ENCODE results near the gene CPB1. TPM values are rescaled to one million over a fixed set of nuclear protein-coding genes. Genes with fewer than 3 reads are reported as not detected.

Gene CPB1
- total RNA-seq, 1 donor from 2014 or later: 0.21 TPM

GRCh38 chr3:148861277-148861869 lies 33.8 kb downstream of the CPB1 start:
- Histone ChIP-seq H3K27me3 (no peaks in the 10 kb centered on the region), H3K4me1 (no peaks in the 10 kb centered on the region), H3K4me3 (no peak overlapping the region), H3K9me3 (no peaks in the 10 kb centered on the region), H3K27ac (no peak overlapping the region), H3K36me3 (no peaks in the 10 kb centered on the region)
- intact Hi-C loops (cut with DNase I): loop anchor here (1.0 to 5.0 kb wide), 2 partner anchors 86 to 411 kb away; no protein-coding TSS in a partner anchor
- no peak for DNase-seq (ENCODE audit: low spot score in 2 of 2)
- TF ChIP-seq CTCF (IDR thresholded peaks at IDR 0.05): peak; percentile 32 to 72 (median 65)

DNA sequence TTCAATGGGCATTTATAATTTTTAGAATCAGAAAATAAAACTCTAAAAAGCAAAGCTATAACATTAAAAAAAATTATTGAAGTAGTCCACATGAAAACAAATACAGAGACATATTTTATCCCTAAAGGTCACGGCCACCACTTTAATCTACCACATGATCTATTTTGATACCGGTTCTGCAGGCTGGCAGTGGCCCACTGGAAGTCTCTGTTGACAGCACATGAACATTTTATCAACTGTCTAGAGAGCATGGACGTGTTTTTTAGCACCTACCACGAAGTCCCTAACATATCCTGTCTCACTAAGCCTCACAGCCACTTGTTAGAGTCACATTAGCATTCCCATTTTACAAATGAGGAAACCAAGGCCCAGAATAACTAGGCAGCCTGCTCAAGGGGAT lies 35.7 kb downstream of the CPB1 start:
- no peaks in the 10 kb centered on the region for H3K36me3 ChIP-seq
- intact Hi-C loops (cut with DNase I): loop anchor here (5.0 kb wide), 1 partner anchor 409 kb away; no protein-coding TSS in a partner anchor
- H3K27ac ChIP-seq: no peak overlapping the region
- DNase-seq (ENCODE audit: low spot score in 2 of 2): no peak
- no peak for TF ChIP-seq CTCF (IDR thresholded peaks at IDR 0.05)
- no peaks in the 10 kb centered on the region for H3K9me3 ChIP-seq
- H3K4me1 ChIP-seq: no peaks in the 10 kb centered on the region
- H3K27me3 ChIP-seq: no peaks in the 10 kb centered on the region
- no peak overlapping the region for H3K4me3 ChIP-seq

DNA sequence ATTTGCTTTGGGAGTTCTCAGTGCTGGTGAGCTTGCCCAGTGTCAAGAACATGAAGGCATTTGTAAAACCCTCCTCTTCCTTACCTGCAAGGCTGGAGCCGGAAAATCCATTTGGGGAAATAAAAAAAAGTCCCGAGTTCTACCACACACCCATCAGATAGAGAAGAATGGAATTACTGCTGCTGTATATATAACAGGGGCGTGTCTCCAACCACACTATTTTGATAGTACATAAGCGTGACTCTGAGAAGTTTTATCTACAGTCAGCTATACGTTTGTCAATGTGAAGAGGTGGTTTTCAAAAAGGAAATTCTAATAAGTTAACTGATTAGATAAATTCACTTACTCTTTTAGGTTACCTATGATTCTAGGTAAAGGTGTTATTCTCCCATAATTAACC lies 36.2 kb downstream of the CPB1 start:
- TF ChIP-seq CTCF (IDR thresholded peaks at IDR 0.05): no peak
- Histone ChIP-seq H3K36me3 (no peaks in the 10 kb centered on the region), H3K27me3 (no peaks in the 10 kb centered on the region), H3K9me3 (no peaks in the 10 kb centered on the region), H3K27ac (no peak overlapping the region), H3K4me1 (no peaks in the 10 kb centered on the region), H3K4me3 (no peak overlapping the region)
- intact Hi-C loops (cut with DNase I): loop anchor here (5.0 kb wide), 1 partner anchor 408 kb away; no protein-coding TSS in a partner anchor
- DNase-seq (ENCODE audit: low spot score in 2 of 2): no peak

- no peak for DNase-seq (ENCODE audit: low spot score in 2 of 2)
- no peak within 1 kb of the TSS for H3K27ac ChIP-seq
- H3K9me3 ChIP-seq: no peaks in the 10 kb centered on the region
- TF ChIP-seq CTCF (IDR thresholded peaks at IDR 0.05): no peak
- intact Hi-C loops (cut with DNase I): no loop called here
- no peaks in the 10 kb centered on the region for H3K27me3 ChIP-seq
- no peak within 1 kb of the TSS for H3K4me3 ChIP-seq
- no peaks in the 10 kb centered on the region for H3K4me1 ChIP-seq
- H3K36me3 ChIP-seq: no peaks in the 10 kb centered on the region
These were observed 37.4 kb downstream of the CPB1 start, which contains the start of gene CPA3 for GRCh38 chr3:148865049-148865448. TSS of gene CPA3 (plus strand) at chr3:148865296. CDS start at chr3:148865308, 12 bp downstream.

DNA sequence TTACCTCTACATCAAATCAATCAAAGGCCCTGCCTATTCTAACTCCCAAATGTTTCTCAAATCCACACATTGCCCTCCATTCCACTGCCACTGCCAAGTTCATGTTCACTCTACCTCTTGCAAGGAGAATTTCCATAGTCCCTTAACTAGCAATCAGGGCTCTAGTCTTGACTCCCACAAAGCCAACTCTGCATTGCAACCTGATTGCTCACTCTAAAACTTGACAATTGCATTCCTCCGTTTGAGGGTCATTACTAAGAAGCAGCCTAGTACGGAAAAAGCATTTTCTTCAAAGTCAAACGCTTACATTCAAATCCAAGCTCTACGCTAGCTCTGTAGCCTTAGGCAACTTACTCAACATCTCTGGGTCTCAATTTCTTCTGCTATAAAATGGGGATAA lies 38.6 kb downstream of the CPB1 start:
- no peaks in the 10 kb centered on the region for H3K27me3 ChIP-seq
- no peak for DNase-seq (ENCODE audit: low spot score in 2 of 2)
- no peaks in the 10 kb centered on the region for H3K4me1 ChIP-seq
- no peak overlapping the region for H3K27ac ChIP-seq
- no peak for TF ChIP-seq CTCF (IDR thresholded peaks at IDR 0.05)
- H3K9me3 ChIP-seq: no peaks in the 10 kb centered on the region
- H3K36me3 ChIP-seq: no peaks in the 10 kb centered on the region
- H3K4me3 ChIP-seq: no peak overlapping the region
- intact Hi-C loops (cut with DNase I): no loop called here
